NCI-H2227 (cell line): ENCODE data around the gene LDHAL6A.

Experiments
- DNase-seq: peaks from one replicate; lab custom pipeline; 2025; ENCODE audit not compliant: unreplicated experiment; lab: John Stamatoyannopoulos, UW

Gene LDHAL6A

DNA sequence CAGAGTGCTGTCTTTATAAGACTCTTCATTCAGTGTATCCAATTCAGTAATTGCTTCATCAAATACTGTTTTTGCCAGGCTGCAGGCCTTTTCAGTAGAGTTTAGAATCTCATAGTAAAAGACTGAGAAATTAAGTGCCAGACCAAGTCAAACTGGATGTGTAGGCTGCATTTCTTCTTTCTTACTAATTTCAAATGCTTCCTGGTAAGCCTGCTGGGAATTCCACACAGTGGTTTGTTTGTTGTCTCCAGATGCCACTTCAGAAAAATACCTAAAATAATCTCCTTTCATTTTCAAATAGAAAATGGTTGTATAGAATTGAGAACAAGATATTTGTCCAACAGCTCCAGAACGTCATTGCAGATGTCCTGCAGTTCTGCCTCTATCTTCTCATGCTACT lies 34.7 kb downstream of the LDHAL6A start:
- DNase-seq, result no peak

DNA sequence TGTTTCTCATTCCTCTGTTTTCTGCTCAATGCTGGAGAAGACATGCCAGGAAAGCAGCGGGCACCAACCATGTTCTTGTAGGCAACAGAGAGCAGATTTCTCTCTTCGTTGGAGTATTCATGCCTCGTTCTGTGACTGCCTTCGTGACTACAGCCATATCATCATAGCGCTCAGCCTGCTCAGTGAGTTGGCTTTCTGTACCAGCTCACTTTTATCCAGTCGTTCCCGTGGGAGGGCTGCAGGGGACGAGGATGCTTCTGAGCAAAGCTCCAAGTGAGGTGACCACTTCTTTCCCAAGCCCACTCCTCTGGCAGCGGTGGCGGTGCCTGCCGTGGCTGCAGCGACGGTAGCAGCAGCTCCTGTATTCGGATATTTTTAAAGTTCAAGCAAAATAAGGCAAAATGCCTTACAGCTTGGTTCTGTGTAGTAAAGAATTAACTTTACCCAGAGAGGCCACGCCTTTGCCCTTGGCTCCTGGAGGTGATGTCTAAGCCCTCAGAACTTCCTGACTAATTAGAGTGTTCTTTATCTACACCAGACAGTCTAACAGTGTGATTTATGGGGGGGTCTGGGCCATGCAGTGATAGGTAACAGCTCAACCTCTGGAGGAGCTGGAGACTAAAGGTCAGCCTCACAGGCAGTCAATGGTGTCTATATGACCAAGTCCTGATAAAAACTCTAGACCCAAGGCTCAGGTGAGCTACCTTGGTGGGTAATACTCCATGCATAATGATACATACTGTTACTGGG lies 35.3 kb downstream of the LDHAL6A start:
- DNase-seq, result no peak

DNA sequence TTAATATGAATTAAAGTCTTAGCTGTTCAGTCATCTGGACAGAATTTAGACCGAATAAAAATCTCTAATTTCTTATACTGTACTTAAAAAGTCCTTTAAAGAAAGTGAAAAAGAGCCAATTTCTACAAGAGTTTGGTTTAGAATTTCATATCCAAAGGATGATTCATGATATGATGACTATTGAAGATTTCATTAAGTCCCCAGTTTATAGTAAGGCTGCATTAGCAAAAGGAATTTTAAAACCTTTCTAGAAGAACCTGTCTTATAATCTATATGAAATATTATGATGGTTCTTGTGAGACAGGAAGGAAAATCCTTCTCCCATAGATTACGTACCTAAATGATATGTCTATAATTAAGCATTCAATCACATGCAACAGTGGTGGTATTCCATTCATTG lies 36.3 kb downstream of the LDHAL6A start:
- DNase-seq, result no peak

DNA sequence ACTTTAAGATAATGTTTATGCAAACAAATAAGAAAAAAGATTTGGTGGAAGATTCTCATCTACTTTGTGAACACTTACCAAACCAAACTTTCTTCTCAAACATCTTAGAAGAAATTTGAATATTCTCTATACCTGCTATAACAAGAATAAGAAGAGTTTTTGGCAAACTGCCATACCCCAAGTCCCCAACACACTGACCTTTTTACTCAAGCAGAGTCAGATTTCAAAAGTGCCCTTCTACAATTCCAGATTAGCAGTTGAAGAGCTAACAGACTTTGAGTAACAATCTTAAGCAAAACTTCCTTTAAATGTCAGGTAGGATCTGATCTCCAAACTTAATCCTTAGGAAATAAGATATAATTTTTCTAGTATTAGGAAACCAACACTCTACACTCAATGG lies 37.2 kb downstream of the LDHAL6A start:
- DNase-seq, result no peak

DNA sequence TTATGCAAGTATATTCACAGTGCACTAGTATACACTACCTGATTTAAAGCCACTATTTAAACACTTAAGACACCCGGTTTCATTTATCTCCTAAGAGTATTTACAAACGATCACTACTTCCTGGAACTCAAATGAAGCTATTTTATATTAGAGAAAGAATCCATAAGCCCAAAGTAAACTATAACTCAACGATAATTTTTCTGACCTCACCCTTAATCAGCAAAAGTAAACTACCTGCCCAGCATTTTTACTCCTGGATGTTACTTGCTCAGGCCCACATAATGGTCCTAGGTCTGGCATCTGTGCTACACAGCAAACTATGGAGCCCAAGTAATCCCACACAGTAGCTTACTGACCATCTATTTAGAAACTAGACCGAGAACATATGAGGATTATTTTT lies 37.7 kb downstream of the LDHAL6A start:
- DNase-seq, result no peak

DNA sequence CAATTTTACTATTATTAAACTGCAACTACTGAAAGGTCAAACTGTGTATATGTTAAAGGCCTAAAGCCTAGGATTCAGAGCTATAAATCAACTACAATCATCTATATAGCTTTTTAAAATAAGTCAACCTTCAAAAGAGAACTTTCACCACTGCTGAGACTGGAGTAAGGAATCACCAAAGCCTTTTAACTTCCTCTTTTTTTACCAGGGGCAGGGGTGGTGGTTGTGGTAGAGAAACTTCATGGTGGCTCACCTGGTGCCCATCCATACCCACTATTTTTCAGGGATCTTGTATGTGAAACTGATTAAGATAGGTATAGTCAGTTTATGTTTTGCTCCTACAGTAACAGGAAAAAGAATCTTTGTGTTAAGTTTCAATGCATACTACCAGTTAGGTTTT lies 39.6 kb downstream of the LDHAL6A start:
- DNase-seq, result no peak

DNA sequence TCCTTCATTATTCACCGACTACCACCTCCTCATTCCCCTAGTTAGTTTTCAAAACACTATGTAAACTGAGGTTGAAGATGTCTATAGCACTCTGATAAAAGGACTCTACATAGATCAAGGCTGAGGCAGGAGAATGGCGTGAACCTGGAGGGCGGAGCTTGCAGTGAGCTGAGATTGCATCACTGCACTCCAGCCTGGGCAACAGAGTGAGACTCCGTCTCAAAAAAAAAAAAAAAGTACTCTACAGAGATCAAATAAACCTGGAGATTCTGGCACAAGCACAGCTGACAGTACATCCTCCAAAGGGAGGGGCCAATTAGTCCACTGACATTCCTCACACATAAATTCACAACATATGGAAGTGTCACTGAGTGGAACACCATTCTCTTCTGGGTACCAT lies 40.0 kb downstream of the LDHAL6A start:
- no peak for DNase-seq

DNA sequence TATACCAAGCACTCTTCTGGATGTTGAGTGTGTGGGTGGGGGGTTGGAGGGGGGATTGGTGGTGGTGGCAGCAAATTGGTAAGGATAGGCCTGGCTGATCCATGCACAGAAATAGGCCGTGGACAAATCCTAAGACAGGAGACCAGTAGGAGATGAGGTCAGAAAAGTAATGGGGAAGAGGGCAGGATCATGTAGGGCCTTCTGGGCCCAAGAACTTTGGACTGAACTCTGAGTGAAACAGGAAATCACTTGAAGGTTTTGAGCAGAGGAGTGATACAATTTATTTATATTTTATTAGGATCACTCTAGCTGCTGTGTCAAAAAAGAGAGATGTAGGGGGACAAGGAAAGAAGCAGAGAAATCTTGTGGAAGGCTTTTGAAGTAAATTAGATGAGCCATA lies 42.4 kb downstream of the LDHAL6A start:
- no peak for DNase-seq

DNA sequence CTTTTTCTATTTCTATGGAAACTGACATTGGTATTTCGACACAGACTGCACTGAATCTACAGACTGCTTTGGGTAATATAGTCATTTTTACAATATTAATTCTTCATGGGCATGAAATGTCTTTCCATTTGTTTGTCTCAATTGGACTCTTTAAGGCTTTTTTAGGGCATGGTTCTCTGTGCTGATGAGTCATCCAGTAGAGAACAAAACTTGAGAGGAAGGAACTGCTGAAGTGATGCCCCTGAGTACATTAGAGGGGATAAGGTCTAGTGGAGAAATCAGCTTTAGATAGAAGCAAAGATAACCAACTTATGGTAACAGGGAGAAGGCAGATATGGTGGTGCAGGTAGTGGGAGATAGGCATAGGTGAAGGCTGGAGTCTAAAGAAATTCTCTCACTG lies 46.0 kb downstream of the LDHAL6A start:
- DNase-seq, result no peak

DNA sequence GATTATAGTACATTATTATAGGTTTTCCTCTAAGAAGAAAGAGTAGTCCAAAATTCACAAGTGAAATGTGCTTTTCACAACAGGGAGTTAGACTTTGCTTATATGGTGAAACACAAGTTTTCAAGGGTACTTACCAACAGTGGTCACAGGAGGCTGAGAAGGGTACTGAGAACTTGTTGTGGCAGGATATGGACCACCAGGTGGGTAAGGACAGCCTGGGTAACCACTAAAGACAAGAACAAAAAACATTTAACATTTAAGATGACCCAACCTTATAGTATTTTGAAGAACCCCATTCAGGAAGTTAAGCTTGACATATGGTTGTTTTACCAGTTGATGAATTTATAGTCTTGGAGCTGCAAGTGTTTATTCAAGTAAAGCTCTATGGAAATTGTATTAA lies 46.7 kb downstream of the LDHAL6A start:
- no peak for DNase-seq

DNA sequence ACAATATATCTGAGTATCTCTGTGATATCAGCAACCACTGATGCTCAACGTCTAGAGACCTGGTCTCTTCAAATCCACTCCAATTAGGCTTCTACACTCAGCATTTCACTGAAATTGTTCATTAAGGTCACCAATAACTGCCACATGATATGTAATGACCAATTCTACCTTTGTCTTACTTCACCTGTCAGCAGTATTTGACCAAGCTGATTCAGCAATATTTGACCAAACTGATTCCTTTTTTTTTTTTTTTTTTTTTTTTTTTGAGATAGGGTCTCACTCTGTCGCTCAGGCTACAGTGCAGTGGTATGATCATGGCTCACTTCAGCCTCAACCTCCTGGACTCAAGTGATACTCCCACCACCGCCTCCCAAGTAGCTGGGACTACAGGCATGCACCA lies 65.5 kb downstream of the LDHAL6A start:
- DNase-seq, result no peak

DNA sequence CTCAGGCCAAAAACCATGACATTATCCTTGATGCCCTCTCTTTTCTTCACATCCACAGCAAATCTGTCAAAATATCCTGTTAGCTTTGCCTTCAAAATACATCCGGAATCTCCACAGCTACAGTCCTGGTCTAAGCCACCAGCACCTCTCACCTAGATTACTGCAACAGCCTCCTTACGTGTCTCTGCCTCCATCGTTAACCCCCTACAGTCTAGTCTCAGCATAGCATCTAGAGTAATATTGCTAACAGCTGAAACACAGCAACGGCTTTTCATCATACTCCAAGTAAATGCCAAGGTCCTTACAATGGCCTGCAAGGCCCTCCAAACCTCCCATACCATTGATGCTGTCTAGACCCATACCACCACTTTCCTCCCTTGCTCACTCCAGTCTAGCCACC lies 66.7 kb downstream of the LDHAL6A start:
- peak; percentile 13 for DNase-seq

DNA sequence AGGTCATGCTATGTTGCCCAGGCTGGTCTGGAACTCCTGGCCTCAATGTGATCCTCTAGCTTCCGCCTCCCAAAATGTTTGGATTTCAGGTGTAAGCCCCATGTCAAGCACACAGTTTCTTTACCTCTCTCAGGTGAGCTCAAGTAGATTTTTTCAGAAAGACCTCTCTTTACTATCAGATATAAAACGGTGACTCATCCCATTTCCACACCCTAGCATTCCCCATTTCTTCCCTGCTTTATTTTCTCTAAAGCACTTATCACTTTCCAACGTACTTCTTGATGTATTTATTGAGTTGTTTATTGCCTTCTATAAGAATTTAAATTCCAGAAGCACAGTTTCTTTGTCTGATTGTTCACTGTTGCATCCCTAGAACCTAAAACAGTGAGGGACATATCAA lies 67.4 kb downstream of the LDHAL6A start:
- no peak for DNase-seq

DNA sequence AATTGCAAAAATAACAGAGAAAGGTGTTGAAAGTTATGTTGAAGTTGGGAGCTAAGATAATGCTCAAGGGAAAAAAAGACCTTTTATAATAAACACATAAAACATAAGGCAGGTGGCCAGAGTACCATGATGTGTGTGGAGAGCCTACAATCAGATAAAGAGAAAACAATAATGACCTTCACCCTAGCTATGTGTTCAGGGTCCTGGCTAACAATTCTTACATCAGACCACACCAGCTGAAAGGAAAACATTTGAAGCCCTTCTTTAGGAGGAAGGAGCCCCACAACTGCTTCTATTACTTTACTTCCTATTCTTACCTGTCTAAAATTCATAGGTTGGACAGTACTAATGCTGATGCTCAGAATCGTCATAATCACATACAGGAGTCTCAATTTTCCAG lies 68.6 kb downstream of the LDHAL6A start:
- no peak for DNase-seq

DNA sequence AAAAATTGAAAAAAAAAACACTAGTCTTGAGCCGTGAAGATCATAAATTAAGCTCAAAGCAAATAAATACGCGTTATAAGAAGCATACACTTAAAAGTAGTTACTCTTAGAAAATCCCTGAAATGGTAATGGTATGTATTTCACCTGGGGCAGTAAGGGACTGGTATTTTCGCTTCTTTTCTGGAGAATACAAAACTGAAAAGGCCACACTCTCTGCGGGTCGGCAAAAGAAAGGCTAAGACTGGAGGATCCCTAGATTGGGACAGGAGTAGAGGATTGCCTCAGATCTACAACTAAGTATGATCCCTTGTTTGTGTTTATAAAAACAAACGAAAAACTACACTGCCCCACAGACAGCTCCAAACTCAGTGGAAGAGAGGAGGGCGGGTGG lies 70.5 kb downstream of the LDHAL6A start:
- no peak for DNase-seq

DNA sequence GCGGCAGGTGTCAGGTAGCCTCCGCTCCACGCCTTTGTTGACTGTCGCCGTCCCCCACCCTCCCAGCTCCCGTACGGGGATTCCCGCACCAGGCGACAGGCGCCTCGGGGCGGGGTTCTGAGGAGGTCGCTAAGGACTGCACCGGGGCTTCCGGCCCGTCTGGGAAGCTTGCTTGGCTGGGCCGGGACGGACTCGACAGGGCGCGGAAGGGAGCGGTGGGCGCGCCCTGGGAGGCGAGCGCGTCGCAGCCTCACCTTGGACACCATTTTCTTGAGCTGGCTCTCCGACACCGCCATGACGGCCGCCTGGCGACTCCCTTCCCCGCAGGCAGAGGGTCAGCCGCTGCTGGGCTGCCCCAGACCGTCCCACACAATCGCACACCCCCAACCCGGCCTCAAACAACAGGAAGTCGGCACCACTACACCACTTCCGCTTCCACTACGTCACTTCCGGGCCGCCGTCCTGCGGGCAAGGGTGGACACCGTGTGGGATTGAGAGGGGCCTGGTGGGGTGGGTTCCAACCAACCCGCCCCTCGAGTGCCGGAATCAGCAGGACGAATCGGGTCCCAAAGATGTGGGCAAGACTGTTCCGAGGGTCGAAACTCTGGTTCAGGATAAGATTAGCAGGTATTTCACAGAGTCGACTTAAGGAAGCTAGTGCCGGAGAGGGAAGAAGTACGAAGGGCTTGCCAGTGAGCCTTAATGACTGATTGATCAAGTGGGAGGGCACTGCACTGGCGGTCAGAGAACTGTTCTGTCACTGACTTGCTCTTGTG lies 71.1 kb downstream of the LDHAL6A start, which contains the start of gene TSG101:
TSG101 (minus strand) TSS at position 422 of the 776 bp plus-strand sequence; CDS start at position 296, 126 bp downstream.
- peak; percentile 96 for DNase-seq

DNA sequence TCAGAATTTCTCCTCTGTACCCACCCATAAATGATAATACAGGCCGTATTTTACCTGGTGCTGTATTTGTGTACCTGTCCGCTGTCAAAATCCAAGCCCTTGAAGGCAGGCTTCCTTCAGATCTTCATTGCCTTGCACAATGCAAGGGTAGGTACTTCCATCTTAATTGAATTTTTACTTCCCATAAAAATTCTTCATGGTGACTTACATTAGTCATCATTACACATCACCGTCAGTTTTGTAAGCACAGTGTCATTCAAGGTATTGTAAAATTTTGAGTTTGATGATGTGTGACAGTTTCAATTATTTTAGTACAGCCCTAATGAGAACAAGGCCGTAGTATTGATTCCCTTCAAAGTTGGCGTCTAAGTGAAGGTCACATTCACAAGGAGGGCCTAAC lies 71.9 kb downstream of the LDHAL6A start:
- DNase-seq, result peak; percentile 33
